Measurements from ENCODE around the gene SEC16A.

DNA sequence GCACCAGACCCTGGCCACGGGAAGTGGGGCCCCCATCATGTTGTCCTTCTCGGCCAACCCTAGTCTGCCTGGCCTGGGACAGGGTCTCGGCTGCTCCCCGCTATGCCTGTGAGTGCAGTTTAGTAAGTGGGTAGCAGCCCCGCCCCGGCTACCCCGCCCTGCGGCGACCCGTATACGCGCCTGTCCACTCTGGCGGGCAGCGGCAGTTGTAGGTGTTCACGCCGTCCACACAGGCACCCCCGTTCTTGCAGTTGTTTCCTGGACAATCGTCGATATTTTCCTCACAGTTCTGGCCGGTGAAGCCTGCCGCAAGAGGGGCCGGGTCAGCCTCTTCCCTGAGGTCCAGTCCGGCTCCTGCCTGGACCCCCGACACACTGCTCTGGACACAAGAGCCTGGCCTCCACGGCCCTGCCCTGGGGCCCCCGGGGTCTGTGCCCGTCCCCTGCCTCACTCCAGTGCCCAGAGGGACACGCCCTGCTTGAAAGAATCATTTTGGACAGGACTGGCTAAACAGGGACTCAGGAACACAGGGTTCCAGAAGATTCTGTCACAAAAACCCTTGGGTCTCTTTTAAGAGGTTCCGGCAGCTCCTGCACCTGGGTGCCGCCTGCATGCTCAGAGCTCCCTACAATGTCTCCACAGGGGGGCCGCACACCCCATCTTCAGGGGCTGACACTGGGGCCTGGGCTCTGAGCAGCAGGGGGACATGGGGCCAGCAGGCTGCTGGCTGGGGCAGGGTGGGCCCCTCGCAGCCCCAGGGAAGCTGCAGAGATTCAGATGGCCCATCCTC lies 36.6 kb upstream of the SEC16A start:
- TF ChIP-seq, protein P1, sequence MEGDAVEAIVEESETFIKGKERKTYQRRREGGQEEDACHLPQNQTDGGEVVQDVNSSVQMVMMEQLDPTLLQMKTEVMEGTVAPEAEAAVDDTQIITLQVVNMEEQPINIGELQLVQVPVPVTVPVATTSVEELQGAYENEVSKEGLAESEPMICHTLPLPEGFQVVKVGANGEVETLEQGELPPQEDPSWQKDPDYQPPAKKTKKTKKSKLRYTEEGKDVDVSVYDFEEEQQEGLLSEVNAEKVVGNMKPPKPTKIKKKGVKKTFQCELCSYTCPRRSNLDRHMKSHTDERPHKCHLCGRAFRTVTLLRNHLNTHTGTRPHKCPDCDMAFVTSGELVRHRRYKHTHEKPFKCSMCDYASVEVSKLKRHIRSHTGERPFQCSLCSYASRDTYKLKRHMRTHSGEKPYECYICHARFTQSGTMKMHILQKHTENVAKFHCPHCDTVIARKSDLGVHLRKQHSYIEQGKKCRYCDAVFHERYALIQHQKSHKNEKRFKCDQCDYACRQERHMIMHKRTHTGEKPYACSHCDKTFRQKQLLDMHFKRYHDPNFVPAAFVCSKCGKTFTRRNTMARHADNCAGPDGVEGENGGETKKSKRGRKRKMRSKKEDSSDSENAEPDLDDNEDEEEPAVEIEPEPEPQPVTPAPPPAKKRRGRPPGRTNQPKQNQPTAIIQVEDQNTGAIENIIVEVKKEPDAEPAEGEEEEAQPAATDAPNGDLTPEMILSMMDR (IDR thresholded peaks at IDR 0.05), result no peak
- no peak for TF ChIP-seq POLR2A (IDR thresholded peaks at IDR 0.05)
